CD14-positive monocyte (primary cell): Measurements from ENCODE around the gene COL4A2. TPM values are rescaled to one million over a fixed set of nuclear protein-coding genes. Genes with fewer than 3 reads are reported as not detected.

Experiments
- DNase-seq, 3 donors: peaks; one replicate each; pipeline ENCODE4 v3.0.0-alpha.2; 2011 to 2022
- H2AFZ ChIP-seq: 2 replicates; pipeline ENCODE4 v1.6.0; 2012; ENCODE audit warnings: mild to moderate bottlenecking, low read depth, low read length, inconsistent platforms; ENCODE audit not compliant: insufficient read depth, poor library complexity, severe bottlenecking
- H3K27ac ChIP-seq, 2 donors: 1 replicate in 1 of 2; 2 replicates in 1 of 2; pipeline ENCODE4 v1.5.1; 2012 to 2013; ENCODE audit warnings: low read length in 2 of 2, control low read depth in 1 of 2, inconsistent platforms in 1 of 2, low read depth in 1 of 2, mild to moderate bottlenecking in 1 of 2
- H3K27me3 ChIP-seq, 2 donors: one replicate each; pipeline versions ENCODE4 v1.6.0 to v1.6.1; 2011 to 2013; ENCODE audit warnings: low read length in 2 of 2; ENCODE audit not compliant: control insufficient read depth in 2 of 2, insufficient read depth in 2 of 2
- H3K36me3 ChIP-seq, 2 donors: replicated peaks in 1 of 2; 1 replicate in 1 of 2; 2 replicates in 1 of 2; pipeline versions ENCODE4 v1.5.1 to v1.6.1; 2012 to 2013; ENCODE audit warnings: low read length in 2 of 2, control low read depth in 1 of 2, inconsistent platforms in 1 of 2, mild to moderate bottlenecking in 1 of 2; ENCODE audit not compliant: insufficient read depth in 2 of 2, control insufficient read depth in 1 of 2
- H3K4me1 ChIP-seq, 2 donors: 1 replicate in 1 of 2; 2 replicates in 1 of 2; pipeline versions ENCODE4 v1.5.1 to v1.6.1; 2012 to 2013; ENCODE audit warnings: low read length in 2 of 2, control low read depth in 1 of 2, inconsistent platforms in 1 of 2, mild to moderate bottlenecking in 1 of 2, moderate library complexity in 1 of 2; ENCODE audit not compliant: insufficient read depth in 2 of 2, control insufficient read depth in 1 of 2
- H3K4me2 ChIP-seq: replicated peaks from 2 replicates; pipeline ENCODE3; 2012; ENCODE audit warnings: low read length, moderate library complexity, mild to moderate bottlenecking; ENCODE audit not compliant: poor library complexity, severe bottlenecking; ENCODE audit errors: extremely low read depth
- H3K4me3 ChIP-seq, 3 experiments: fragments of 200-600 bp in 1 of 3; sonication (generic) in 1 of 3; replicated peaks in 1 of 3; 1 replicate in 2 of 3; 2 replicates in 1 of 3; pipeline ENCODE4 v1.5.1; 2011 to 2013; ENCODE audit warnings: low read length in 3 of 3, mild to moderate bottlenecking in 3 of 3, control low read depth in 2 of 3, low read depth in 2 of 3, inconsistent platforms in 1 of 3, moderate library complexity in 1 of 3
- H3K79me2 ChIP-seq: 2 replicates; pipeline ENCODE4 v1.6.0; 2012; ENCODE audit warnings: mild to moderate bottlenecking, control low read depth, inconsistent platforms, low read length, moderate library complexity; ENCODE audit not compliant: insufficient read depth
- H3K9ac ChIP-seq: 2 replicates; pipeline ENCODE4 v1.6.0; 2017; ENCODE audit warnings: low read length, mild to moderate bottlenecking; ENCODE audit not compliant: insufficient read depth, poor library complexity, severe bottlenecking
- H3K9me3 ChIP-seq, 2 donors: replicated peaks in 1 of 2; 1 replicate in 1 of 2; 2 replicates in 1 of 2; pipeline versions ENCODE4 v1.5.1 to v1.6.1; 2012 to 2013; ENCODE audit warnings: low read length in 2 of 2, control low read depth in 1 of 2; ENCODE audit not compliant: control insufficient read depth in 1 of 2, insufficient read depth in 1 of 2
- H4K20me1 ChIP-seq: 2 replicates; pipeline ENCODE4 v1.6.0; 2012; ENCODE audit warnings: mild to moderate bottlenecking, low read length, control low read depth, moderate library complexity; ENCODE audit not compliant: insufficient read depth
- H3K27ac Mint-ChIP-seq, 7 donors: one replicate each; pipeline ENCODE4 v1.8.0; 2020; ENCODE audit warnings: mild to moderate bottlenecking in 7 of 7, mixed read lengths in 7 of 7, moderate library complexity in 6 of 7, inconsistent platforms in 2 of 7
- H3K27me3 Mint-ChIP-seq, 3 donors: one replicate each; pipeline ENCODE4 v1.8.0; 2021 to 2022; ENCODE audit warnings: low read depth in 3 of 3, mild to moderate bottlenecking in 3 of 3, mixed read lengths in 3 of 3, moderate library complexity in 3 of 3, inconsistent platforms in 1 of 3
- H3K36me3 Mint-ChIP-seq, 2 donors: one replicate each; pipeline ENCODE4 v1.8.0; 2020; ENCODE audit warnings: mixed read lengths in 2 of 2, inconsistent platforms in 1 of 2, mild to moderate bottlenecking in 1 of 2
- H3K4me1 Mint-ChIP-seq: one replicate; pipeline ENCODE4 v1.8.0; 2020; ENCODE audit warnings: mild to moderate bottlenecking, mixed read lengths
- H3K4me3 Mint-ChIP-seq, 2 donors: one replicate each; pipeline ENCODE4 v1.8.0; 2020; ENCODE audit warnings: mild to moderate bottlenecking in 2 of 2, mixed read lengths in 2 of 2, moderate library complexity in 1 of 2
- H3K9me3 Mint-ChIP-seq, 7 donors: one replicate each; pipeline ENCODE4 v1.8.0; 2020 to 2022; ENCODE audit warnings: mixed read lengths in 7 of 7, mild to moderate bottlenecking in 6 of 7, moderate library complexity in 6 of 7, inconsistent platforms in 2 of 7
- WGBS: methylation state at CpG from one replicate; pipeline ENCODE4 v1.1.5; 2013; ENCODE audit warnings: missing lambda C conversion rate; ENCODE audit not compliant: insufficient coverage; 5-methylcytosine and 5-hydroxymethylcytosine counted together
- intact Hi-C, 2 donors: fragments of 100-400 bp; cut with micrococcal nuclease; formaldehyde crosslinking; loops; one replicate each; pipeline versions ENCODE4 v1.15.0 to v1.15.1; 2023
- polyA plus RNA-seq, 3 donors: library from polyadenylated mRNA; depleted of rRNA in 1 of 3; unstranded in 2 of 3; stranded (reverse) in 1 of 3; fragments of 300-500 nt in 2 of 3; fragments of >200 nt in 1 of 3; fragmentation: Illumina TruSeq in 2 of 3; gene quantifications; 1 replicate in 2 of 3; 2 replicates in 1 of 3; pipeline ENCODE4 v1.2.3, GENCODE V29; 2012 to 2021
- TF ChIP-seq, protein P1 (sequence below): fragments of 200-600 bp; IDR thresholded peaks from one replicate; pipeline ENCODE4 v1.8.0; 2022; ENCODE audit warnings: antibody characterized with exemption, mild to moderate bottlenecking

The COL4A2 gene
- polyA plus RNA-seq, 3 donors = not detected

DNA sequence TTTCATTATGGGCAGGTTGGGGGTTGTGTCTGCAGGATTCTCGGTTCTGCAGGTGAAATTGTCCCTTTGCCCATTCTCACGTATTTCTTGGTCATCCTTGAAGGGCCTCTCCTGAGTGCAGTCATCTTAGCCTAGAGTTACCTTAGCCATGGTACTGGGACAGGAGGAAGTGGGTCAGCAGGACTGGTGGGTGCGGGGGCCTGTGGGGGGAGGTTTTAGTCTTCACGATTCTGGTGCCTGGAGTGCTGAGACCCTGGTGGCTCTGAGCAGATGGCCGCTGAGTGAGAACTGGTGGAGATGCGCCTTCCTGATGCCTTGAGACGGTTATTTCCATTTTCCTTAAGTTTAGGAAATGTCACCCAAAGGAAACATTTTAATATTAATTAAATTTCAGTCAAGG lies 11.8 kb downstream of the COL4A2 start:
- H3K9ac ChIP-seq = no peak overlapping the region
- no peak overlapping the region for H3K4me3 ChIP-seq
- peaks cover 10 to 34% (median 11%) of the 10 kb centered on the region in 3 donors for H3K27me3 Mint-ChIP-seq
- WGBS = 73% methylated on average over 5 of the region's 7 CpGs
- H2AFZ ChIP-seq = no peak overlapping the region
- no peaks in the 10 kb centered on the region for H3K36me3 ChIP-seq
- H4K20me1 ChIP-seq = no peaks in the 10 kb centered on the region
- H3K4me1 ChIP-seq = no peaks in the 10 kb centered on the region
- H3K79me2 ChIP-seq = no peaks in the 10 kb centered on the region
- no peaks in the 10 kb centered on the region for H3K9me3 ChIP-seq
- no peak for DNase-seq
- H3K4me1 Mint-ChIP-seq = no peaks in the 10 kb centered on the region
- no peak overlapping the region for H3K4me3 Mint-ChIP-seq
- TF ChIP-seq, protein P1, sequence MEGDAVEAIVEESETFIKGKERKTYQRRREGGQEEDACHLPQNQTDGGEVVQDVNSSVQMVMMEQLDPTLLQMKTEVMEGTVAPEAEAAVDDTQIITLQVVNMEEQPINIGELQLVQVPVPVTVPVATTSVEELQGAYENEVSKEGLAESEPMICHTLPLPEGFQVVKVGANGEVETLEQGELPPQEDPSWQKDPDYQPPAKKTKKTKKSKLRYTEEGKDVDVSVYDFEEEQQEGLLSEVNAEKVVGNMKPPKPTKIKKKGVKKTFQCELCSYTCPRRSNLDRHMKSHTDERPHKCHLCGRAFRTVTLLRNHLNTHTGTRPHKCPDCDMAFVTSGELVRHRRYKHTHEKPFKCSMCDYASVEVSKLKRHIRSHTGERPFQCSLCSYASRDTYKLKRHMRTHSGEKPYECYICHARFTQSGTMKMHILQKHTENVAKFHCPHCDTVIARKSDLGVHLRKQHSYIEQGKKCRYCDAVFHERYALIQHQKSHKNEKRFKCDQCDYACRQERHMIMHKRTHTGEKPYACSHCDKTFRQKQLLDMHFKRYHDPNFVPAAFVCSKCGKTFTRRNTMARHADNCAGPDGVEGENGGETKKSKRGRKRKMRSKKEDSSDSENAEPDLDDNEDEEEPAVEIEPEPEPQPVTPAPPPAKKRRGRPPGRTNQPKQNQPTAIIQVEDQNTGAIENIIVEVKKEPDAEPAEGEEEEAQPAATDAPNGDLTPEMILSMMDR = no peak
- intact Hi-C loops = no loop called here
- H3K27ac Mint-ChIP-seq = no peak overlapping the region
- H3K27ac ChIP-seq = no peak overlapping the region
- peaks cover 0 to 4% (median 2%) of the 10 kb centered on the region in 7 donors for H3K9me3 Mint-ChIP-seq
- no peaks in the 10 kb centered on the region for H3K36me3 Mint-ChIP-seq
- H3K4me2 ChIP-seq = no peak overlapping the region
- H3K27me3 ChIP-seq = peaks cover 0 to 10% of the 10 kb centered on the region in 2 donors

DNA sequence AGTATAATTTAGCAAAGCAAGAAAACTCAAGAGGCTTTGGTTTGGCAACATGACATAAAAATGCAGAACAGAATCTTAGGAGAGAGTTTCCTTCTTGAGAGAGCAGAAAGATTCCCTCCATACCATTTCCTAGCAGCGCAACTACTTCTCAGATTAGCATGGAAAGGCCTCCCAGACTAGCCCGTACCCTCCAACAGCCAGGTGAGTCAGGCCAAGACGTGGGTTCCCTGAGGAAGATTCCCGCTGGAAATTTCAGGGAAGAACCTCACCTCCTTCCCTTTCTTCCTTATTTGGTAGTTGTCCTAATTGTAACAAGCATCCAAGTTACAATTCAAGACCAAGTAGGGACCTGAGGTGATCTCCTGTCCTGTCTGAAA lies 12.3 kb downstream of the COL4A2 start:
- WGBS = 60% methylated on average over 2 of the region's 4 CpGs
- Histone ChIP-seq H3K4me2 (no peak overlapping the region), H3K36me3 (no peaks in the 10 kb centered on the region), H4K20me1 (no peaks in the 10 kb centered on the region), H2AFZ (no peak overlapping the region), H3K9ac (no peak overlapping the region), H3K79me2 (no peaks in the 10 kb centered on the region), H3K9me3 (no peaks in the 10 kb centered on the region), H3K27ac (no peak overlapping the region), H3K27me3 (peaks cover 0 to 10% of the 10 kb centered on the region in 2 donors), H3K4me1 (no peaks in the 10 kb centered on the region), H3K4me3 (no peak overlapping the region)
- H3K36me3 Mint-ChIP-seq = no peaks in the 10 kb centered on the region
- H3K9me3 Mint-ChIP-seq = peaks cover 0 to 4% (median 2%) of the 10 kb centered on the region in 7 donors
- H3K27me3 Mint-ChIP-seq = peaks cover 6 to 32% (median 10%) of the 10 kb centered on the region in 3 donors
- no peak overlapping the region for H3K27ac Mint-ChIP-seq
- no peaks in the 10 kb centered on the region for H3K4me1 Mint-ChIP-seq
- no peak for DNase-seq
- peak overlapping the region in 1 of 2 donors; percentile 16 for H3K4me3 Mint-ChIP-seq
- intact Hi-C loops = no loop called here
- TF ChIP-seq, protein P1 = no peak
